Activated T-helper 1 cell treated with Interleukin-2 at 50 U/mL for 16 hours (primary cell): ENCODE data around the gene FUT7.

Experiments used
- DNase-seq: peaks from one replicate; pipeline ENCODE4 v3.0.0-alpha.2; 2020; ENCODE audit warnings: low read depth

Gene FUT7

GRCh38 chr9:136982232-136983051, 49.4 kb downstream of the FUT7 start, which contains the start of gene LCNL1:
TSS of gene LCNL1 (plus strand) at chr9:136982993. CDS start at chr9:136983587, 594 bp downstream.
- DNase-seq = no peak

DNA sequence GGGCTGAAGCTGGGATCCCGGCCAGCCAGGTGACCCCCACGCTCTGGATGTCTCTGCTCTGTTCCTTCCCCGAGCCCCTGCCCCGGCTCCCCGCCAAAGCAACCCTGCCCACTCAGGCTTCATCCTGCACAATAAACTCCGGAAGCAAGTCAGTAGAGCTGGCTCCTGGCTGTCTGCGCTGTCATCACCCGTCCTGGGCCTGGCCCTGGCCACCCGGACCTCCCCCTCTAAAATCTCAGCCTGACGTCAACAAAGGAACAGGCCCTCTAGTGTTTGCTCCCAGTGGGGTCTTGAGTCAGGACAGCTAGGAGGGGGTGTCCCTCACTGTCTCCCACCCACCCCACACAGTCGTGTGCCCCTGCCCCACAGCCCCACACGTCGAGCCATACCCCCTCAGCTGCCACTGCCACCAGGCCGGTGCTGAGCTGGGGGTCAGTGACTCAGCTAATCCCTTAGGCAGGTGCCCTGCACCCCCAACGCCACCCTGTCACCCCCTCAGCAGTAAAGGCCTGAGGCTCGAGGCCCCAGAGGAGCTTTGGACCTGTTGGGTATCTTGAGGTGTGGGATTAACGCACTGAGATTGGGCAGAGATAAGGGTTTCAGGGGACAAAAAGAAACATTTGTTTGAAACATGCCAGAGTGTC, 50.2 kb downstream of the FUT7 start:
- no peak for DNase-seq

DNA sequence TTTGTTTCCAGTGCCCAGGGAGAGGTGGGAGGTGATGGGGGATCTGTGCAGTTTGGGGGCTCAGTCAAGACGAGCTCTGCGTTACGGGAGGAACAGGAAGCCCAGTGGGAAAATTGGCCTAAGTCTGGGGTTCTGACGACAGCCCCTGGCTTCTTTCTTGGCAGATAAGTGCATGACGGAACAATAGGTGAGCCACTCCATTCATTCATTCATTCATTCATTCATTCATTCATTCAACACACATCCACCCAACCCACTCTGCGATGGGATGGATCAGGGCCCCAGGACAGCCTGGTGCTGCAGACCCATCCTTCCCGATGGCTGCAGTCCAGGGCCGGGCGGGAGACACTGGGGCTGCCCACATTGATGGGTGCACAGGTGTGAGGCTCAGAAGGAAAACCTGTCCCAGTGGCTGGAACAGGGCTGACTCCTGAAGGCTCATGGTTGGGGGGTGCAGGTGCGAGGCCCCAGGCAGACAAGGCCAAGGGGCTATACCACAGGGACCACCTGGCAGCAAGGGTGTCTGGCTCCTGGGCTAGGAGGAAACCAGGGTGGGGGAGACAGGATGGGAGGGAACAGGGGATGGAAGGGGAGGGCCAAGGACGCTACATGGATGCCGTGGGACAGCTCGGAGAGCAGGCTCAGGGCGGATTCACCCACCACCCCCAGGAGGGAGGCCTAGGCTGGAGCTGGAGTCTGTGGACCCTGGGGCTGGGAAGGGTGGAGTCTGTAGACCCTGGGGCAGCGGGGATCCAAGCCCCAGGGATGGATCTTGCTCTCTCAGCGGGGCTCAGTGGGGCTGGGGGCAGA, 51.0 kb downstream of the FUT7 start:
- DNase-seq = no peak
